GM20000 (cell line): Measurements from ENCODE around the gene BABAM1.

Source experiments
- DNase-seq: peaks from one replicate; pipeline ENCODE4 v3.0.0; 2012; ENCODE audit warnings: low spot score
- TF ChIP-seq, protein P1 (sequence below): IDR thresholded peaks from 2 replicates; pipeline ENCODE4 v1.5.1; 2012; ENCODE audit warnings: mild to moderate bottlenecking, control low read depth; ENCODE audit errors: extremely low read depth, missing control alignments

BABAM1 gene

GRCh38 chr19:17281391-17282304 lies 14.4 kb downstream of the BABAM1 start, which contains the start of gene ANKLE1:
ANKLE1 (plus strand) TSS chr19:17281901; CDS start chr19:17281921, 20 bp downstream.
- peak; percentile 84 for DNase-seq
- TF ChIP-seq, protein P1, sequence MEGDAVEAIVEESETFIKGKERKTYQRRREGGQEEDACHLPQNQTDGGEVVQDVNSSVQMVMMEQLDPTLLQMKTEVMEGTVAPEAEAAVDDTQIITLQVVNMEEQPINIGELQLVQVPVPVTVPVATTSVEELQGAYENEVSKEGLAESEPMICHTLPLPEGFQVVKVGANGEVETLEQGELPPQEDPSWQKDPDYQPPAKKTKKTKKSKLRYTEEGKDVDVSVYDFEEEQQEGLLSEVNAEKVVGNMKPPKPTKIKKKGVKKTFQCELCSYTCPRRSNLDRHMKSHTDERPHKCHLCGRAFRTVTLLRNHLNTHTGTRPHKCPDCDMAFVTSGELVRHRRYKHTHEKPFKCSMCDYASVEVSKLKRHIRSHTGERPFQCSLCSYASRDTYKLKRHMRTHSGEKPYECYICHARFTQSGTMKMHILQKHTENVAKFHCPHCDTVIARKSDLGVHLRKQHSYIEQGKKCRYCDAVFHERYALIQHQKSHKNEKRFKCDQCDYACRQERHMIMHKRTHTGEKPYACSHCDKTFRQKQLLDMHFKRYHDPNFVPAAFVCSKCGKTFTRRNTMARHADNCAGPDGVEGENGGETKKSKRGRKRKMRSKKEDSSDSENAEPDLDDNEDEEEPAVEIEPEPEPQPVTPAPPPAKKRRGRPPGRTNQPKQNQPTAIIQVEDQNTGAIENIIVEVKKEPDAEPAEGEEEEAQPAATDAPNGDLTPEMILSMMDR, result no peak

DNA sequence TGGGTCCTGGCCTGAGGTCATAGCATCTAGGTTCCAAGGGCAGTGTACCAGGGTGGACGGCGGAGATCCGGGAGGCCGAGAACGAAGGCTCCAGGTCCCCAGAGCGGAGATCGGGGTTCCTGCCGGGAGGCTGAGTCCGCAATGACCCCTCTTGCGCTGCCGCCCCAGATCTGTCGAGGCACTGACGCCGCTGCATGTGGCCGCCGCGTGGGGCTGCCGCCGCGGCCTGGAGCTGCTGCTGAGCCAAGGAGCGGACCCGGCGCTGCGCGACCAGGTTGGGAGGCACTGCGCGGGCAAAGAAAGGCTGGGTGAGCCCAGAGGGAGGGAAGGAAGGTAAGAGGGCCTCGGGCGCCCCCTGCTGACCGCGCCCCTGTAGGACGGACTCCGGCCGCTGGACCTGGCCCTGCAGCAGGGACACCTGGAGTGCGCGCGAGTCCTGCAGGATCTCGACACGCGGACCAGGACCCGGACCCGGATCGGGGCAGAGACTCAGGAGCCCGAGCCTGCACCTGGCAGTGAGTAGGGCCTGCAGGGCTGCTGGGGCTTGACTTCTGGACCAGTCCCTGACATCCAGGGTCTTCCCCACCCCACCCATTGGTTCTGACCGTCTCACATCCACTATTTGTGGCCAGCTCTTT lies 15.4 kb downstream of the BABAM1 start:
- TF ChIP-seq, protein P1, result peak; percentile 85
- DNase-seq, result peak; percentile 92

DNA sequence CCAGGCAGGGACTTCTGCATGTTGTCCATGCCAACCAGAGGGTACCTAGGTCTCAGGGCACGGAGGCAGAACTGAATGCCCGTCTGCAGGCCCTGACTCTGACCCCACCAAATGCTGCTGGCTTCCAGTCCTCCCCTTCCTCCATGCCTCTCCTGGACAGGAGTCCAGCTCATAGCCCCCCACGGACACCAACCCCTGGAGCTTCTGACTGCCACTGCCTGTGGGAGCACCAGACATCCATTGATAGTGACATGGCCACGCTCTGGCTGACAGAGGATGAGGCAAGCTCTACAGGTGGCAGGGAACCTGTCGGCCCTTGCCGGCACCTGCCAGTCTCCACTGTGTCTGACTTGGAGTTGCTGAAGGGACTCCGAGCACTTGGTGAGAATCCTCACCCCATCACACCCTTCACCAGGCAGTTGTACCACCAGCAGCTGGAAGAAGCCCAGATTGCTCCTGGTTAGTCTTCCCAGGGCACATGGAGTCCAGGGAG lies 16.3 kb downstream of the BABAM1 start:
- TF ChIP-seq, protein P1, result no peak
- no peak for DNase-seq

- TF ChIP-seq, protein P1, result no peak
- DNase-seq, result no peak
Measured at GRCh38 chr19:17285415-17286135, 18.3 kb downstream of the BABAM1 start.

DNA sequence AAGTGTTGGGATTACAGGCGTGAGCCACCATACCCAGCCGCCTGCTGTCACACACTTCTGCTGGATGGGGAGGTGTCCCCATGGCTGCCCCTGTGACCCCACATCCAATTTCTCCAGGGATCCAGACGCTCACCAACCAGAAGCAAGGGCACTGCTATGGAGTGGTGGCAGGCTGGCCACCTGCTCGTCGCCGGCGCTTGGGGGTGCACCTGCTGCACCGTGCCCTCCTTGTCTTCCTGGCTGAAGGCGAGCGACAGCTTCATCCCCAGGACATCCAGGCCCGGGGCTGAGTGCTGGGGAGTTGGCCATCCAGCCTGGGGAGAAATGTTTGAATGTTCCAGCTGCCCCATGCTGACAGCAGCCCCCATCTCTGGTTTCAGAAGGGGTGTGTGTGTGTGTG lies 19.0 kb downstream of the BABAM1 start:
- TF ChIP-seq, protein P1, result no peak
- no peak for DNase-seq

GRCh38 chr19:17286752-17287151 lies 19.5 kb downstream of the BABAM1 start:
- DNase-seq, result no peak
- TF ChIP-seq, protein P1, result no peak
